Right lobe of liver (tissue), 4 donors: ENCODE data around the gene POLR1H.
A peak's percentile ranks its signal among the peaks of the same experiment; 100 is the strongest.

Experiments used
- POLR2A ChIP-seq: fragments of 450-650 bp; IDR thresholded peaks from one replicate; pipeline ENCODE4 v1.6.1; 2017; ENCODE audit warnings: antibody characterized with exemption, mild to moderate bottlenecking
- TF ChIP-seq, protein P1 (sequence below), 4 donors: fragments of 200-600 bp in 3 of 4; fragments of 450-650 bp in 1 of 4; IDR thresholded peaks; one replicate each; pipeline versions ENCODE4 v1.5.1 to v1.8.0; 2016 to 2022; ENCODE audit warnings: antibody characterized with exemption in 4 of 4, mild to moderate bottlenecking in 2 of 4
- donor health status: DM: no; HTN: no; CAD: no.
- donor health status: DM: no; HTN: no; CAD: no.
- donor health status: DM: no; HTN: yes; CAD: no.

DNA sequence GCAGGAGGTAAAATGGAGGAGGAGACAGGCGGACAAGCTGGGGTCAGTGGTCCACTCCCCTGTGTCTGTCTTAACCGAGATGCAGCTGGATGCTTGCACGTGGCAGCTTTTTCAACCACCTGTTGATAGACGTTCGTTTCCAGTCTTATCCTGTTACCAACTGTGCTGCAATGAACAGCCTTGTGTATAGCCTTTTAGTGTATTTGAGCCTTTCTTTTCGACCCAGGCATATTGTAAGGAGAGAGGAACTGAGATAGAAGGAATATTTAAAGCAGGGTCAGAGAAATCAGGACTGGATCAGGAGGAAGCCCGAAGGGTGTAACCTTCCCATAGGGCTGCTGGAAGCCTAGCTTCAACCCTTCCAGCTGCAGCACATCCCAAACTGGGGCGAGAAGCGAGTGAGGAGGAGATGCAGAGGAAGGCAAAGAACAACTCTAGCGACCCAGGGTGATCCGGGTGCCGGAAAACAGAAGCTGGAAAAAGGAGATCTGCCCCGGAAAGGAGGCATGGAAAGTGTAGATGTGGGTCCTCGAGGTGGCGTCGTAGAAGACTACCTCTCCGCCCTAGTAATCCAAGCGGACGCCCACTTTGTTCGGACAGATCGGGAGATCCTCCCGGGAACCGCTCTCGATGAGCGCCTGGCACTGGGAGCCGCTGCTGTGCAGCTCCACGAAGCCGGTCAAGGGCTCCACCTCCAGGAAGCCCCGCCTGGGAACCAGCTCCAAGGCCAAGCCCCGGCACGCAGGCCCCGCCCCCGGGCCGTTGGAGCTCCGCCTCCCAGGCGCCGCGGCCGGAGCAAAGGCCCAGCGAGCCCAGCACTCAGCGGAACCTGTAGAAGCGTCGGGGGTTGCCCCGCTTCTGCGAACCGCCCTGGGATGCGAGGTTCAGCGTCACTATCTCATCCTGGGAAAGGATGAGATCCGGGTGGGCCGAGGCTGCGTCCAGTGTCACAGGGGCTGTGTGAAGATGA lies 40.7 kb downstream of the POLR1H start:
- TF ChIP-seq, protein P1, sequence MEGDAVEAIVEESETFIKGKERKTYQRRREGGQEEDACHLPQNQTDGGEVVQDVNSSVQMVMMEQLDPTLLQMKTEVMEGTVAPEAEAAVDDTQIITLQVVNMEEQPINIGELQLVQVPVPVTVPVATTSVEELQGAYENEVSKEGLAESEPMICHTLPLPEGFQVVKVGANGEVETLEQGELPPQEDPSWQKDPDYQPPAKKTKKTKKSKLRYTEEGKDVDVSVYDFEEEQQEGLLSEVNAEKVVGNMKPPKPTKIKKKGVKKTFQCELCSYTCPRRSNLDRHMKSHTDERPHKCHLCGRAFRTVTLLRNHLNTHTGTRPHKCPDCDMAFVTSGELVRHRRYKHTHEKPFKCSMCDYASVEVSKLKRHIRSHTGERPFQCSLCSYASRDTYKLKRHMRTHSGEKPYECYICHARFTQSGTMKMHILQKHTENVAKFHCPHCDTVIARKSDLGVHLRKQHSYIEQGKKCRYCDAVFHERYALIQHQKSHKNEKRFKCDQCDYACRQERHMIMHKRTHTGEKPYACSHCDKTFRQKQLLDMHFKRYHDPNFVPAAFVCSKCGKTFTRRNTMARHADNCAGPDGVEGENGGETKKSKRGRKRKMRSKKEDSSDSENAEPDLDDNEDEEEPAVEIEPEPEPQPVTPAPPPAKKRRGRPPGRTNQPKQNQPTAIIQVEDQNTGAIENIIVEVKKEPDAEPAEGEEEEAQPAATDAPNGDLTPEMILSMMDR (IDR thresholded peaks at IDR 0.05): peak in 3 of 4 donors; percentile 12 to 38 (median 21)
- peak; percentile 81 for TF ChIP-seq POLR2A
